ENCODE results near the gene PLXNB2. TPM values are rescaled to one million over a fixed set of nuclear protein-coding genes. Genes with fewer than 3 reads are reported as not detected.

Gene PLXNB2
- total RNA-seq = 287 TPM

- peak in 1 of 2 donors; percentile 90 for DNase-seq (ENCODE audit: low spot score in 2 of 2)
- peak within 1 kb of the TSS; percentile 86 to 96 for H3K27ac ChIP-seq
- H3K27me3 ChIP-seq = no peaks in the 10 kb centered on the region
- peaks cover 44 to 46% of the 10 kb centered on the region in 2 donors for H3K4me1 ChIP-seq
- no peaks in the 10 kb centered on the region for H3K9me3 ChIP-seq
- intact Hi-C loops (cut with DNase I) = loop anchor here (1.0 to 10.0 kb wide), 3 partner anchors 20 to 372 kb away; partner anchors contain the start of gene DENND6B
- no peak for TF ChIP-seq CTCF (IDR thresholded peaks at IDR 0.05)
- H3K36me3 ChIP-seq = no peaks in the 10 kb centered on the region
- H3K4me3 ChIP-seq = peak within 1 kb of the TSS; percentile 71 to 95
Measured at GRCh38 chr22:50306753-50307749, at the start of gene PLXNB2. TSS of gene PLXNB2 (minus strand) at chr22:50307646. CDS start at chr22:50290584, 17,062 bp downstream.

GRCh38 chr22:50357222-50357621 is 49.8 kb upstream of the PLXNB2 start:
- H3K27me3 ChIP-seq = no peaks in the 10 kb centered on the region
- H3K9me3 ChIP-seq = no peaks in the 10 kb centered on the region
- peaks cover 16% of the 10 kb centered on the region in 2 donors for H3K36me3 ChIP-seq
- intact Hi-C loops (cut with DNase I) = no loop called here
- TF ChIP-seq CTCF (IDR thresholded peaks at IDR 0.05) = no peak
- no peak overlapping the region for H3K4me3 ChIP-seq
- DNase-seq (ENCODE audit: low spot score in 2 of 2) = no peak
- no peak overlapping the region for H3K27ac ChIP-seq
- H3K4me1 ChIP-seq = no peaks in the 10 kb centered on the region

- Histone ChIP-seq H3K9me3 (no peaks in the 10 kb centered on the region), H3K27me3 (no peaks in the 10 kb centered on the region), H3K4me1 (no peaks in the 10 kb centered on the region), H3K4me3 (no peak overlapping the region), H3K36me3 (peaks cover 18 to 24% of the 10 kb centered on the region in 2 donors), H3K27ac (no peak overlapping the region)
- no peak for TF ChIP-seq CTCF (IDR thresholded peaks at IDR 0.05)
- intact Hi-C loops (cut with DNase I) = no loop called here
- no peak for DNase-seq (ENCODE audit: low spot score in 2 of 2)
Measured at GRCh38 chr22:50356186-50356585, 48.7 kb upstream of the PLXNB2 start.

GRCh38 chr22:50348058-50348457 is 40.6 kb upstream of the PLXNB2 start:
- Histone ChIP-seq H3K4me3 (no peak overlapping the region), H3K4me1 (no peaks in the 10 kb centered on the region), H3K9me3 (no peaks in the 10 kb centered on the region), H3K36me3 (peaks cover 11 to 12% of the 10 kb centered on the region in 2 donors), H3K27ac (no peak overlapping the region), H3K27me3 (no peaks in the 10 kb centered on the region)
- no peak for TF ChIP-seq CTCF (IDR thresholded peaks at IDR 0.05)
- intact Hi-C loops (cut with DNase I) = no loop called here
- DNase-seq (ENCODE audit: low spot score in 2 of 2) = no peak

GRCh38 chr22:50347157-50347556 is 39.7 kb upstream of the PLXNB2 start:
- Histone ChIP-seq H3K27ac (no peak overlapping the region), H3K4me1 (peaks cover 3 to 4% of the 10 kb centered on the region in 2 donors), H3K4me3 (no peak overlapping the region), H3K9me3 (no peaks in the 10 kb centered on the region), H3K36me3 (peaks cover 4 to 9% of the 10 kb centered on the region in 2 donors), H3K27me3 (no peaks in the 10 kb centered on the region)
- intact Hi-C loops (cut with DNase I) = no loop called here
- DNase-seq (ENCODE audit: low spot score in 2 of 2) = no peak
- no peak for TF ChIP-seq CTCF (IDR thresholded peaks at IDR 0.05)
